HepG2 (cell line): Measurements from ENCODE around the gene AGAP1.

Experiments used
- PLSCR1 ChIP-seq: sonication (generic); formaldehyde crosslinking; IDR thresholded peaks from 2 replicates; pipeline ENCODE4 v1.5.0; 2020; ENCODE audit warnings: missing genetic modification reagents, mild to moderate bottlenecking, borderline replicate concordance
- TGIF2 ChIP-seq: IDR thresholded peaks from 2 replicates; pipeline ENCODE4 v1.6.1; 2016; ENCODE audit warnings: control low read depth, missing compliant biosample characterization
- ZBTB49 ChIP-seq: sonication (generic); formaldehyde crosslinking; IDR thresholded peaks from 2 replicates; pipeline ENCODE4 v1.4.0; 2020; ENCODE audit warnings: missing genetic modification reagents, borderline replicate concordance

GRCh38 chr2:236092714-236093113 is 598.9 kb downstream of the AGAP1 start:
- TF ChIP-seq ZBTB49 (no peak), PLSCR1 (CRISPR knock-in tag) (no peak), TGIF2 (CRISPR knock-in tag) (no peak)
